RWPE1 (cell line): ENCODE measurements around the gene ADAMTSL2.

Experiments
- CTCF ChIA-PET: fragments of 350-600 bp; sonication (Branson Sonifier 250); formaldehyde crosslinking; extraction: SDS; loops from one replicate; lab custom pipeline; 2021; lab: Yijun Ruan, JAX
- POLR2A ChIA-PET: fragments of 400-600 bp; formaldehyde crosslinking; extraction: SDS; loops from one replicate; lab custom pipeline; 2020; ENCODE audit warnings: antibody characterized with exemption; ENCODE audit not compliant: low non-redundant PET; lab: Yijun Ruan, JAX
- DNase-seq: peaks from one replicate; pipeline ENCODE4 v3.0.0; 2012; ENCODE audit warnings: low spot score
- H3K27ac ChIP-seq: fragments of 450-650 bp; 2 replicates; pipeline ENCODE4 v1.5.1; 2017
- TF ChIP-seq, protein P1 (sequence below): fragments of 450-650 bp; conservative IDR thresholded peaks from 2 replicates; pipeline ENCODE4 v1.5.1; 2017; ENCODE audit warnings: low read depth, mild to moderate bottlenecking

Gene ADAMTSL2

GRCh38 chr9:133591116-133591910 is 56.8 kb downstream of the ADAMTSL2 start:
- no peak overlapping the region for H3K27ac ChIP-seq
- DNase-seq: no peak
- ChIA-PET POLR2A (no interaction called here), CTCF (interaction anchor here (0.6 to 0.7 kb wide), 3 partner anchors 10 to 190 kb away, joined by 3 to 4 read pairs (median 3); no protein-coding TSS in a partner anchor)
- TF ChIP-seq, protein P1, sequence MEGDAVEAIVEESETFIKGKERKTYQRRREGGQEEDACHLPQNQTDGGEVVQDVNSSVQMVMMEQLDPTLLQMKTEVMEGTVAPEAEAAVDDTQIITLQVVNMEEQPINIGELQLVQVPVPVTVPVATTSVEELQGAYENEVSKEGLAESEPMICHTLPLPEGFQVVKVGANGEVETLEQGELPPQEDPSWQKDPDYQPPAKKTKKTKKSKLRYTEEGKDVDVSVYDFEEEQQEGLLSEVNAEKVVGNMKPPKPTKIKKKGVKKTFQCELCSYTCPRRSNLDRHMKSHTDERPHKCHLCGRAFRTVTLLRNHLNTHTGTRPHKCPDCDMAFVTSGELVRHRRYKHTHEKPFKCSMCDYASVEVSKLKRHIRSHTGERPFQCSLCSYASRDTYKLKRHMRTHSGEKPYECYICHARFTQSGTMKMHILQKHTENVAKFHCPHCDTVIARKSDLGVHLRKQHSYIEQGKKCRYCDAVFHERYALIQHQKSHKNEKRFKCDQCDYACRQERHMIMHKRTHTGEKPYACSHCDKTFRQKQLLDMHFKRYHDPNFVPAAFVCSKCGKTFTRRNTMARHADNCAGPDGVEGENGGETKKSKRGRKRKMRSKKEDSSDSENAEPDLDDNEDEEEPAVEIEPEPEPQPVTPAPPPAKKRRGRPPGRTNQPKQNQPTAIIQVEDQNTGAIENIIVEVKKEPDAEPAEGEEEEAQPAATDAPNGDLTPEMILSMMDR: no peak

GRCh38 chr9:133591985-133592384 is 57.5 kb downstream of the ADAMTSL2 start:
- DNase-seq: no peak
- CTCF ChIA-PET: interaction anchor here (0.6 to 0.7 kb wide), 2 partner anchors 94 to 322 kb away, joined by 3 to 4 read pairs; no protein-coding TSS in a partner anchor

DNA sequence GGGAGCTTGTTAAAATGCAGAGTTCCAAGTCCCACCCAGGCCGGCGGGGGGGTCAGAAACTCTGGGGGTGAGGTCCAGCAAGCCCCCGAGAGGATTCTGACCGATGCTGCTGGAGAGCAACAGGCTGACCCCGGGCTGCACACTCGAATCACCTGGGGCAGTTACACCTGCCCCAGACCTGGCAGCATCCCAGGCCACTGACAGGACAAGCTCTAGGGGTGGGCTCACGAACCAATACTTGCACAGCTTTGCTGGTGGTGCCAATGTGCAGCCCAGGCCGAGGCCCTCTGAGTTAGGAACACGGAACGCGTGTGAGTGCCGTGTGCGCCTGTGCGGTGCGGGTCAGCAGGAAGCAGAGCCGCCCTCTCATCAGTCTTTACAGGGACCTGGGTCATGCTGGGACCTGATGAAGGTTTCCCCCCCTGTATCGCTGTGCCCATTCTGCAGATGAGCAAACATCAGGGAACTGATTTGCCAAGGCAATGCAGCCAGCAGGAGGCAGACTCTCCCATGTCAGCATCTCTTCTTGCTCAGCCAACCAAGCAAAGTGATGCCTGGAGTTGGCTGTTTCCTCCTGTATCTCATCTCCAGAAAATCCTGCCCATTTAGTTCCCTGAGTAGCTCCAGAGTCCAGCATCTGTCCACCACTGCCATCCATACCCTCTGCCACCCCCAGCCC is 58.4 kb downstream of the ADAMTSL2 start:
- POLR2A ChIA-PET: no interaction called here

More at GRCh38 chr9:133591985-133592384, 57.5 kb downstream of the ADAMTSL2 start:
- TF ChIP-seq, protein P1: no peak
- H3K27ac ChIP-seq: no peak overlapping the region
- POLR2A ChIA-PET: no interaction called here

DNA sequence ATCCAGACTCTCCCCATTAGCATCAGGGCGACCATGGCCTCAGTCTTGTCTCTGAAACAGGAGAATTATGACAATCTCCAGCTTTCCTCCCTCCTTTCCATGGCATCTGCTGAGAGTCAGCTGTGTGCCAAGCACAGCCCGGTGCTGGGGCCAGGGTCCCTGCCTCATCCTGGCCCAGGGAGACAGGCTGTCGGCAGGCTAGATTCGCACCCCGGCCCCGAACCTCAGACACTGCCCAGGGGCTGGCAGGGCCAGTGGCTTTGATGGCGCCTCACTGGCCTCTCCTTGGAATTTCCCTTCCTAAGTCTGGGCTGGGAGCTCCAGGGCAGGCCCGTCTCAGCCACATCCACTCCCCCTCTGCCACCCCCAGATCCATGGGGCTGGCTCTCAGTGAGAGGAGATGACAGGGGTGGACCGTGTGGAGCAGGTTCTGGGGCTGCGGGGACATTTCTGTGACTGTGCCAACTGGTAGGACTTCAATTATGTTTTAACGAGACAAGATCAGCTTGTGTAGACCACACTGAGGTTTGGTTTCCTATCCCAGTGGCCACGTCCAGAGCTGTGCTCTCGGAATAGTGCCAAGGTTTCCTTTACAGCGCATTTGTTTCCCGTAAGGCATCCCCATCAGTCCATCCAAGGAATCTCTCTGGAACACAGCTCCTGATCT is 59.2 kb downstream of the ADAMTSL2 start:
- ChIA-PET CTCF (interaction anchor here (0.5 to 0.6 kb wide), 2 partner anchors 20 to 1759 kb away, joined by 3 read pairs; no protein-coding TSS in a partner anchor), POLR2A (no interaction called here)
- TF ChIP-seq, protein P1: no peak
- no peak for DNase-seq
- H3K27ac ChIP-seq: no peak overlapping the region

More for the DNA sequence above, 58.4 kb downstream of the ADAMTSL2 start:
- no peak overlapping the region for H3K27ac ChIP-seq
- DNase-seq: no peak
- TF ChIP-seq, protein P1: no peak
- CTCF ChIA-PET: interaction anchor here (0.6 to 0.7 kb wide), 2 partner anchors 108 to 323 kb away, joined by 3 read pairs; no protein-coding TSS in a partner anchor

DNA sequence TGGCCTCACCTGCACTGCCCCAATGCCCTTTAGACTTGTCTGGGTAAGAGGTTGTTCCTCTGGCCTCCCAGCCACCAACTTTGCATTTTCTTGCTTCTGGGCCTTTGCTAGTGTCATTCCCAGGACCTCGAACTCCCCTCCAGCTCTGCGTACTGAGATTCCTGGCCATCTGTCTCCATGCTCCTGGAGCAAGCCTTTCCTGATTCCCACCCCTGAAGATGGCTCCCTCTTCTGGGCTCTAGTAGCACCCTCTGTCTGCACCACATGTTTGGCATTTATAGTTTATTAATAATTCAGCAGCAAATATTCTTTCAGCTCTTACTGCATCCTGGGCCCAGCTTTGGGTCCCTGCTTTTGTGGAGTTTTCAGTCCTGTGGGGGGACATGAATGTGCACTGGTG is 59.8 kb downstream of the ADAMTSL2 start:
- no peak overlapping the region for H3K27ac ChIP-seq
- POLR2A ChIA-PET: interaction anchor here (0.6 kb wide), 1 partner anchor 217 kb away, joined by 3 read pairs; no protein-coding TSS in a partner anchor
- TF ChIP-seq, protein P1: no peak
- CTCF ChIA-PET: interaction anchor here (0.5 to 0.6 kb wide), 2 partner anchors 20 to 1760 kb away, joined by 3 read pairs; no protein-coding TSS in a partner anchor
- no peak for DNase-seq

GRCh38 chr9:133595910-133596309 is 61.4 kb downstream of the ADAMTSL2 start:
- CTCF ChIA-PET: no interaction called here
- H3K27ac ChIP-seq: no peak overlapping the region
- POLR2A ChIA-PET: no interaction called here
- TF ChIP-seq, protein P1: no peak
- DNase-seq: no peak
